ENCODE measurements around the gene SLC35E1.
"Not testable (repeated sequence)": the region's sequence is repeated elsewhere in the genome, so short reads cannot be mapped to it uniquely, and the experiment has no call there.

Gene SLC35E1

DNA sequence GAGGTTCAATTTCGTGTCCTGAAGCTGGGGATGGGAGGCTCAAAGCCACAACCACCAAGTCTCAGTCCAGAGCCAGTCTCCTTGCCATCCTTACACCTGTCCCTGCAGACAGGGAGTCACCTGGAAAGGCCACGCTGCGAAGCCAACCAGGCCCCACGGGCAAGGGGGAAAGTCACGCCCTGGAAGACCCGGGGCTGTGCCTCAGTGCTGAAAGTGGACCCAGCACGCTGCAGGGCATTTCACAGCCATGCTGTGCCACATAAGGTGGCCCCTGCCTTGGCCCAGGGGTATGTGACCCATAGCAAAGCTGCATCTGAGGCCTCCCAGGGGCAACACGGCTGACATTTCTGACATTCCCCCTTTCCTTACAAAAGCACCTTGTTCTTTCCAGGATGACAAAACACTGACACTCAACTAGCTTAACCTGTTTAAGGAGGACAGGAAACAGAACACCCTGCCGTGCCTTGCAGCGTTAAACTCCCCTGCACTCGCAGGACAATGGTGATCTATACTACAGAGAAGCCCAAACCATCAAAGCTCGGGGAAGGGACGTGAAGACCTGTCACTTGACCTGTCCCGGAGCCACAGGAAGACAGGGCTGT is 44.8 kb downstream of the SLC35E1 start:
- DNase-seq (ENCODE audit: insufficient read length, low spot score) = no peak
- FAIRE-seq = no peak

DNA sequence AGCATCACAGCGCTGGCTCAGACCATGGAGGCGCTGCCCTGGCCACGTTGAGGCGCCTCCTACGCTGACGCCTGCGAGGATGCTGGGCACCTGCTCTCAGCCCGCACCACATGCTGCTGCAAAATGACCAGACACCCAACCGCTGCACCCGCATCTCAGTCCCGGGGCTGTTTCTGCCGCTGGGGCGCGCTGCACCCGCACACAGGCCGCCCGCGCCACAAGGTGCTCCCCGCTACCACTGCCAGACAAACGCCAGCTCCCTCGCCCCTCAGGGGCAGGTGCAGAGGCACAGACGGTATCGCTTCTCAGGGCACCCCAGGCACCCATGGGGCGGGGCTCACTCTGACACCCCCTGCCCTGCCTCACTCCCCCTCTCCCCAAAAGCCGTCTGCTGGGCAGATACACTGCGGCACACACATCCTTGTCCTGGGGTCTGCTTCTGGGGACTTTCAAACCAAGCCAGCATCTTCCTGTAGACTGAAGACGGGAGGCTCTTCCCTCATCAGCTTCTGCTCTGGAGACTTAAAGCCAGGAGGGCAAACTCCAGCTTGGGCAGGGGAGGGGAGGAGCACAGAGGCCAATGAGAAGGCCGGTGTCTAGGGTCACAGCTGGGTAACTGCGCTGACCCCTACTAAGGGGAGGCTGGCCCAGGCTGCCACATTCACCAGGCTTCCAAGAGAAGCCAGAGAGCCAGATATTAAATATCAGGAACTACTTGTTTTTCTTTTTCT is 46.3 kb downstream of the SLC35E1 start:
- DNase-seq (ENCODE audit: insufficient read length, low spot score) (no peak), FAIRE-seq (no peak)

DNA sequence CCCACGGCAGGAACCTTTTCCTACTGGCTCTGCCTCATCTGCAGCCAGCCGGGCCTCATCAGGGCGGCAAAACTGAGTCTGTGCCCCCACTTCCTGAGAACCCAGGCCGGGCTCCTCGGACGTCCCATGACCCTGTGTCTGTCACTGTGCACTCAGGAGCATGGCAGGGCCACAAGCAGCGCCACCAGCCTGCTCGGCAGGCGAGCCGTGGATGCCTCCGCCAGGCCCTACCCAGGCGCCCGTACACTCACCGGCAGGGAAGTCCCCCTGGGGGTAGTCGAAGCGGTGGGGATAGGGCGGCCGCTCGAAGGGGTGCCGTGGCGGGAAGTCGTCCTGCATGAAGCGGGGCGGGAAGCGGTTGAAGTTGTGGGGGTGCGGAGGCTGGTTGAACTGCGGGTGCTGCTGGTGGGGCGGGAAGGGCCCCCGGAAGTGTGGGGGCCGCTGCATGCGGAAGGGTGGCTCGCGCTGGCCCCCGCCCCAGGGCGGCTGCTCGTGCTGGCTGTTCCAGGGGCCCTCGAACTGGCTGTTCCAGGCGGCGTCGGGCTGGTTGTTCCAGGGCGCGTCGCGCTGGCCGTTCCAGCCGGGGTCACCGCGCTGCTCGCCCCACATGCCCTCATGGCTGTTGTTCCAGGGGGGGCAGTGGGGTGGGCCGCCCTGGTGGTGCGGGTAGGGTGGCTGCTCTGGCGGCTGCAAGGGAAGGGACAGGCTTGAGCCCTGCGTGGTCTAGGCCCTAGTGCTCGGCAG is 47.1 kb downstream of the SLC35E1 start:
- FAIRE-seq (no peak), DNase-seq (ENCODE audit: insufficient read length, low spot score) (no peak)

DNA sequence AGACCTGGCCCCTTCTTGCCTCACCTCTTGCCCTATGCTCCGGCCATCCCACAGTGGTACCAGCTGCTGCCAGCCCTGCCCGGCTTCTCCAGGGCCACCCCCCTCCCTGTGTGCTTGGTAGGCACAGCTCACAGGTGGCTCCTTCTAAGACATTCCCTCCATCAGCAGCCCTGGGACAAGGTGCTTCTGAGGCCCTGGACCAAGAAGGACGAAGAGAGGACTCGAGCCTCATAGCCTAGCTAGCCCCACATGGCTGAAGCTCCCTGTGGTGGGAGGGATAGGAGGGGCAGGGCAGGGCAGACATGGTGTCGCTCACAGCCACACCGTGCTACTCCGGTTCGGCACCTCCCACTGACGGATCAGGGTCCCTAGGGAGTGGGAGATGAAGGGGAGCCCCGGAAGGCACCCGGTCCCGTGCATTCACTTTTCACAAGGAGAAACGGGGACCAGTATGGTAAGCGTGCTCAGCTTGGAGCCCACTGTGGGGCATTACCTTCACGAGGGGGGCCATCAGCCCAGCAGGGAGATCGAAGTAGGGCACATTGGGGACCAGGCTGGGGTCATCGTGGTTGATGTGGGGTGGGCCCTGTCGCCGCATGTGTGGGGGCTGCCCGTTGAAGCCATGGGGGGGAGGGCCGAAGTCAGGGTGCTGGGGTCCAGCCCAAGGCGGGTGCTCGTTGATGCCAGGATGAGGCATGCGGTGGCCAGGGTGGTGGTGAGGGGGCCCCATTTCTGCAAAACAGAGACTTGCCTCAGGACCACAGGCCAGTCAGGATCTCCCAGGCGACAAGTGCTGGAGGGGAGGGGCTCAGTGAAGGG is 49.4 kb downstream of the SLC35E1 start:
- DNase-seq (ENCODE audit: insufficient read length, low spot score) (no peak), FAIRE-seq (no peak)

DNA sequence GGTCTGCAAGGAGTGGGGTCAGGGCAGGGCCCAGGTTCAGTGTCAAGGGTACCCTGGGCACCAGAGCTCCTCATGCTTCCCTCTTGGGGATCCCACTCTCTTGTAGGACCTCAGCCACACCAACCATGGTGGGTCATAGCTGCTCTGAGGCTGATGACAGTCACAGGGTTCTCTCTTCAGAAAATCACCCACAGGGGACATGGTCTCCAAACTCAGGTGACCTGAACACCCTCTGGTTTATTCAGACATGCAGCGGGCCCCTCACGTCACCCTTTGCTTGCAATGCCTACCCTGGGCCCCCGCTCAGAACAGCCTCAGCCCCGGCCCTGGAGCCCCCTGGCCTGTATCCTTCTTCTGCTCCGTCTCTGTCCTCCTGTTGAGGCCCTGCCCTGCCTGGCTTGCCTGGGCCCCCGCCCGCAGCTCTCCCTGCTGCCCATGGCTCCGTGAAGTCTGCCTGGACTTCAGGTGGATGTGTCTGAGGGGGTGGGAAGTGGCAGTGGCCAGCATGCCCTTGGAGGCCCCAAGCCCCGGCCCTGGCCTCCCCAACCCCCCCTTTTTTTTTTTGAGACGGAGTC is 50.4 kb downstream of the SLC35E1 start:
- FAIRE-seq = no peak

DNA sequence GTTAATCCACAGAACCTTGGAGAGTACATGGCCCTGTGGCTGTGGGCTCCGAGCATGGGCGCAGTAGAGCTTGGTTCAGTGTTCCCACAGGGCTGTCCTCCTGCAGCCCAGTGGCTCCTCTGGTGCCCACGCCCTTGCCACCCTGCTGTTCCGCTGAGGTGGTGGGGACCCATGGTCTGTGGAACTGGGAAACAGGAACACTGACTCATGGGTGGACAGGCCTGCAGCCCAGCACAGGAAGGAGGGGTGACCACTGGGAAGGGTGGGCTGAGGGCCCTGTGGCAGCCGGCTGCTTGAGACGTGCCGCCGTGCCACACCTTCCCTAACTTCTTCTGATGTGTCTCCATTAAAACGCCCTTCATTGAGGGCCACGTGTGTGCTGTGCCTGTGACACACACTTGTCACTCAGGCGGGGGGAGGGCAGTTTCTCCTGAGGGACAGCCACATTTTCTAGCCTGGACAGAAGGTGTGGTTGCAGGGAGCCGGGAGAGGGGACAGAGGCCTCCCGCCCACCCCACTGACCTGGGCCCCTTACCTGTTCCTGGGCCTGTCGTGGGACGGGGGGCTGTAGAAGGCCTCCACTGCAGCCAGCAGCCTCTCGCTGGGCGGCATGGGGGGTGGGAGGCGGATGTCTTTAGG is 51.1 kb downstream of the SLC35E1 start:
- FAIRE-seq = no peak
- DNase-seq (ENCODE audit: insufficient read length, low spot score) = no peak

More for the DNA sequence above, 50.4 kb downstream of the SLC35E1 start:
- no peak for DNase-seq (ENCODE audit: insufficient read length, low spot score)

DNA sequence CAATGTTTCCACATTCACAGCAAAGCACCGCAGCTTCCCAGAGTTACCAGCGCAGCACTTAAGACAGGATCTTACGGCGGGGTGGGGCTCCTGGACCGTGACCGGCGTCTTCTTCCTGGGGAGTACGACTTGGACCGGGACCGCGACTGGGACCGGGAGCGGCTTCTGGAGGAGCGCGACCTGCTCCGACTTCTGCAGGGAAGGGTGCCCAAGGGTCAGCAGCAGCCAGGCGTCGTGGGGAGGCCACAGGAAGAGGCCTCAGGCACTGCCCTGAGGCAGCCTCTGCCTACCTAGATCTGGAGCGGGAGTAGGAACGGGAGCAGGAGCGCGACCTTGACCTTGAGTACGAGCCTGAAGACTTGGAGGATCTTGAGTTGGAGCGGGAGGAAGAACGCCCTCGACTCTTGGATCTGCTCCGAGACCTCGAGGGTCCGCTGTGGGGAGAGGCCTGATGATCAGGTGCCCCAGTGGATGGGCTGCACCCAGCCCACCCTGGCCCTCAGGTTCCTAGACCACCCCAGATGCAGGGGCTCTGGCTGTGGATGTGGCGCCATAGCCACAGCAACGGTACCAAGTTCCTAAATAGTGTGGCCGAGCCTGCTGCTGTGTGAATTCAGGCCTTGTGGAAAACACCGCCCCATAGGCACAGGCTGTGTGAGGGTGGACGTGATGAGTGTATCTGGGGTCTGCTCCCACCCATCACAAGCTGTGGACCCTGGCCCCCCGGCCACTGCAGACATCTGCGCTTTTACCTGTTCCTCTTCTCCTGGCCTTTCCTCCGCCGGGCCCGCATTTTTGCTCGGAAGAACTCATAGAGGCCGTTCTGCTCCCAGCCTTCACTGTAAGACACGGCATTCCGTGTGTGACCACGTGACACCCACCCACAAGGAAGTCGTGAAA is 51.9 kb downstream of the SLC35E1 start:
- DNase-seq (ENCODE audit: insufficient read length, low spot score) (no peak), FAIRE-seq (no peak)

DNA sequence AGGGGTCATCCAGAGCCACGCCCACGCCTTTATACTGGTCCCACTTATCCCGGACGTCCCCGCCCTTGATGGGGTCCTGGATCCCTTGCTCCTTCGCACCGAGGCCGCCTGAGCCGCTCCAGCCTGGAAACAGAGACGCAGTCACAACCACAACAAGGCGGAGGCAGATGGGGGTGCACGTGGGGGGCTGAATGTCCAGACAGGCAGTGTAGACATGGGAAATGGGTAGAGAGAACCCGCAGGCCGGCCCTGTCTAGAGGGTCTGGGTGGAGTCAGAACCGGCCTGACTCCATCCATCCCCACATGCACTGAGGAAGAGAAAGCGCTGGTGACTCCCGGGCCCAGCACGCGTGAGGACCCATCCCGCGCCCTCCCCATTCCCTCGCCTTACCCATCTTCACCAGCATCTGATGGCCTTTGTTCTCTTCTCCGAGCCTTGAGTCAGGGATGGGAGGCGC is 53.0 kb downstream of the SLC35E1 start:
- no peak for FAIRE-seq
- DNase-seq (ENCODE audit: insufficient read length, low spot score) = no peak

DNA sequence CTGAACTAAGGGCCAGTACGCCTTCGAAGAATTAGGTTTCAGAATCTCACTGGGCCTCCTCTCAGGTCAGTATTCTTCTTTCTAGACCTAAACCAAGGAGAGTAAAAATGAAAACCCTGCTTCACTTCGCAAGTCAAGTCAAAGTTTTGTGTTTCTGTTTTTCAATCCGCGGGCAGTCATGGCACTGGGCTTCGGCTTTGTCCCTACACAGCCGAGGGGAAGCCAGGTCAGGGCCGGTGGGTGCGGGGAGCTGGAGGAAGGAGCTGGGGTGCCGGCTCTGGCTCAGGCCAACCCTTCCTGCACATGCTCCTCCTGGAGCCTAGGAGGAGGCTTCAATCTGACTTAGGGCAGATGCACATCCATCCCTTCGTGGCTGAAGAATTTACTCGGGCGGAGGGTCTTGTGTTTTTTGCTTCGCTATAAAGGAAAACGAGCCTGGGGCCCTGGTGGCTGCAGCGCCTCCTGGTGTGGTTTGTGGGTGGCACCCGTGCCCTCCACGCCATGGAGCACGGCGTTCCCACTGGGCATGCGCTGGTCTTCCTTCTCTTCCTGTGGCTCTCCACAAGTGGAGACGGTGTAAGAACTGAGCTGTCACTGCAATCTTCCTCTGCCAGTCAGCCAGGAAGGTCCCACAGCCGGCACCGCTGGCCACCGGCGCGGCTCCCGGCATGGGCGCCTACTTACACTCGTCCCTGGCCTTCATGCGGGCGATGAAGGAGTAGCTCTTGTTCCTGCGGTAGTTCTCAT is 53.6 kb downstream of the SLC35E1 start:
- FAIRE-seq = no peak
- DNase-seq (ENCODE audit: insufficient read length, low spot score) = no peak

DNA sequence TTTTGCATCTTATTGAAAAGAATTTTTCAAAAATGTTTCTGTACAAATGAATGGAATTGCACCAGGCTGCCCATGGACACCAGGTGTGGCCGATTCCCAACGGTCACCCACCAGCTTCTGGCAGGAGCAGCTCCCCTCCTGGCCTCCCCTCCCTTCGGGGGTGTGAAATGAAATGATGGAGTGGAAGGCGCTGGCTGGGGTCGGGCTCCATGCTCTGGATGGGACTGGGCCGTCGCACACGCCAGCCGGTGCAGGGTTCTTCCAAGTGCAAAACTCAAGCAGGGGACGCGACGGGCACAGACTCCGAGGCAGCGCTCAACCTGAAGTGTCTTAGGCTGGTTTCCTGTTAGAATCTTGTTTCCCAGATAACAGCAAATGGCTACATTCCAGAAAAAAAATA is 54.2 kb downstream of the SLC35E1 start:
- FAIRE-seq = no peak
- no peak for DNase-seq (ENCODE audit: insufficient read length, low spot score)

DNA sequence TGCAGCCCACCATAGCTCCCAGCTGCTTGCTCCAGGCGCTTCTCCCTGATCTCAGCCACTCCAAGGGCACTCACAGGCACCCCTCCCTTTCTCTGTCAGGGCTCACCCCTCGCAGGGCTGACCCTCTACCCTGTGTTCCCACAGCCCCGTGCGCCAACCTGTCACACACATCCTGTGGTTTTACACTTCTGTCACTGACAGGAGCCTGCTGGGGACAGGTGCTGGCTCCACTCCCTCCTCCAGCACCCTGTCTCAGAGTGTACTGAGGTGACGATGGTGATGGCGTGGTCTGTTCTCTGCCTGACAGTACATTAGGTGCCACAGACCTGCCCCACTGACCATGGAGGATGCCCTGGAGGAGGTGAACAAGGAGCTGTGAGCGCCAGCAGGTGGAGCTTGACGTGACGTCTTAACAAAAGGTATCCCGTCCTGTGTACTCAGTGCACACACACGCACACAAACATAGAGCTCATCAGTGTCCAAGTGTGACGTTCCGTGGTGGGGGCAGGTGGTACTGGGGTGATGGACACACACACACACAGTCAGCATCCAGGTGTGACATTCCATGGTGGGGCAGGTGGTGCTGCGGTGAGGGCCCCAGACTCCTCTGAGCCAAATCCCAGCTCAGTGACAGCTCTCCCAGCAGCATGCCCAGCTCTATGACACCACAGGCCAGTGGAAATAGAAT is 55.1 kb downstream of the SLC35E1 start:
- FAIRE-seq (no peak), DNase-seq (ENCODE audit: insufficient read length, low spot score) (no peak)

DNA sequence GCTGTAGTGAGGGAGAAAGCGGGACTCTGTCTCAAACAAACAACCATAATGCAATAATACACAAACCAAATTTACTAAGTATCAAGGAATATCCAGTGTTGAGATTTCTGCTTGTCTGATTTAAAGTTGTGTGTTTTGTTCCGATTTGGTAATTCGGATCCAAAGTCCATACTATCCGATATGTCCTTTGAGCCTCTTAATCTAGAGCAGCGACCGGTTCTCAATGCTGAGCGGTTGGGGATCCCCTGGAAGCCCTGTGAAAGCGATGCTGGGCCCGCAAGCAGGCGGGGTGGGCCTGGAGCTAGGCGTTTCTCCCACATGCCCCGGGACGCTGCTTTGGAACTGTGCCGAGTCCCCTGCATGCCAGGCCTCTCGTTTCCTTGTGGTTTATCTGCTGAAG is 55.8 kb downstream of the SLC35E1 start:
- no peak for DNase-seq (ENCODE audit: insufficient read length, low spot score)
- no peak for FAIRE-seq

DNA sequence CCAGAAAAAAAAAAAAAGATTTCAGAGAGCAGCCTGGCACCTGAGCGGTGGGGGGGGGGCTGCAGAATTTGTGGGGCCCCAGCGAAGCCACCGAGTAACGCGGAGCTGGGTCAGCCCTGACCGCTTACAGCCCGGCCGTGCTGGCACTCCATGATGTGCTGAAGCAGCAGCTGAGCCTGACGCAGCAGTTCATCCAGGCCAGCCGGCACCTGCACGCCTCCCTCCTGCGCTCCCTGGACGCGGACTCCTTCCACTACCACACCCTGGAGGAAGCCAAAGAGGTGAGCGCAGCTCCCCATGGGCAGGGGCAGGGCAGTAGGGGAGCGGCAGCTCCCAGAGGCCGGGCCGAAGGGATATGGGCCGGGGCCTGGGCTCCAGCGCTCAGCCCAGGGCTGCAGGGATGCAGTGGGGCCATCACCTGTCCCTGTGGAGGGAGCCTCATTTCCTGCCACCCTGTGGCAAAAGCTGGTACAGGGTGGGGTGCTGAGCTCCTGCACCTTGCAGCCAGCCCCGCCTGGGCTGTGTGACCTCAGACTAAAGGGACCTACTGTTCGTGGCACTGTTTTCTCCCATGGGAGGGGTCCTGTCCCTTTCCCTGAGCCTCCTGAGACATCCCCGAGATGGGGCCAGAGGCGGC is 57.7 kb downstream of the SLC35E1 start:
- FAIRE-seq (no peak), DNase-seq (ENCODE audit: insufficient read length, low spot score) (no peak)

DNA sequence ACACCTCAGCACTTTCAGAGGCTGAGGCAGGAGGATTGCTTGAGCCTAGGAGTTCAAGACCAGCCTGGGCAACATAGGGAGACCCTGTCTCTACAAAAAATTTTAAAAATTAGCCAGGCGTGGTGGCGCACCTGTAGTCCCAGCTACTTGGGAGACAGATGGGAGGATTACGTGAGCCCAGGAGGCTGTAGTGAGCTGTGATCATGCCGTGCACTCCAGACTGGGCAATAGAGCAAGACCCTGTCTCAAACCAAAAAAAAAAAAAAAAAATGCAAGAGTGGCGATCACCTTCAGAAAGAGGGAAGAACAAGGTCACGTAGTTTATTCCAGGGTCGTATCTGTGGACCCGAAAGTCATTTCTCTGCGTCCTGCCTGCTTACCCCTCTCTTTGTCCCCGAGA is 59.6 kb downstream of the SLC35E1 start:
- DNase-seq (ENCODE audit: insufficient read length, low spot score); FAIRE-seq: not testable (repeated sequence)

DNA sequence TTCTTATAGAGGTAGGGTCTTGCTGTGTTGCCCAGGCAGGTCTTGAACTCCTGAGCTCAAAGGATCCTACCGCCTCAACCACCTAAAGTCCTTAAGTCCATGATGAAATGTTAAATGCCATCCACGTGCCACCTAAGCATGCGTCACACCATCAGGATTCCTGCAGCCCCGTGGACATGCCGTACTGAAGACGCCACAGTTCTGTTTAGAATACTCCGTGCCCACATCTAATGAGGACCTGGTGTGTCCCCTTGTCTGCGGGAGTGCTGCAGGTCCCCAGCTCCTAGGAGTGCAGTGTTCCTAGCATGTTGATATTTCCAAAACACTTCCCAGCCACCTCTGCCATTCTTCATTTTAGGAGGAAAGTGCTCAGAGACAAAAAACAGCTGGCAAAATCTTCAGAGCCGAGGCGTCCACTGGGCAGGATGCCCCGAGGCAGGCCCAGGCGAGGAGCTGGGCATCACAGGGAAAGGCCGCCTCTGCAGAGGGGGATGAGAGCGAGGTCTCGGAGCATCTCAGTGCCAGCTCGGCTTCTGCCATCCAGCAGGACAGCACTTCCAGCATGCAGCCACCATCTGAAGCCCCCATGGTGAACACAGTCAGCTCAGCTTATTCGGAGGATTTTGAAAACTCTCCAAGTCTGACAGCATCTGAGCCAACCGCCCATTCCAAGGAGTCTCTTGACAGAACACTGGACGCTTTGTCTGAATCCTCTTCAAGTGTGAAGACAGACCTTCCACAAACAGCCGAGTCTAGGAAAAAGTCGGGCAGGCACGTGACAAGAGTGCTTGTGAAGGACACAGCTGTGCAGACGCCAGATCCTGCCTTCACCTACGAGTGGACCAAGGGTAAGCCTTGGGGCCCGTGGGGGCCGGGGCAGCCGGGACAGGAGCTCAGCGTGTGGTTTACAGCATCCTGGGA is 62.8 kb downstream of the SLC35E1 start:
- DNase-seq (ENCODE audit: insufficient read length, low spot score) (no peak), FAIRE-seq (no peak)

DNA sequence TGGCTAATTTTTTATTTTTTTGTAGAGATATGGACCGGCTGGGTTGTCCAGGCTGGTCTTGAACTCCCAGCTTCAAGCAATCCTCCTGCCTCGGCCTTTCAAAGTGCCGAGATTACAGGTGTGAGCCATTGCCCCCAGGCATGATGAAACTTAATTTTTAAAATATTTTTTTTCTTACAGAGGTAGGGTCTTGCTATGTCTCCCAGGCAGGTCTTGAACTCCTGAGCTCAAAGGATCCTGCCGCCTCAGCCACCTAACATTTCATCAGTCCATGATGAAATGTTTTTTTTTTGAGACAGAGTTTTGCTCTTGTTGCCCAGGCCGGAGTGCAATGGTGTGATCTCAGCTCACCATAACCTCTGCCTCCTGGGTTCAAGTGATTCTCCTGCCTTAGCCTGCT is 63.7 kb downstream of the SLC35E1 start:
- no peak for FAIRE-seq

More for the DNA sequence above, 63.7 kb downstream of the SLC35E1 start:
- no peak for DNase-seq (ENCODE audit: insufficient read length, low spot score)

Measured in GM19239 (cell line).